ENCODE results near the gene SLC22A23. TPM values are rescaled to one million over a fixed set of nuclear protein-coding genes. Genes with fewer than 3 reads are reported as not detected.
A peak's percentile ranks its signal among the peaks of the same experiment; 100 is the strongest.

The SLC22A23 gene
- total RNA-seq, 2 donors from 2014 or later = 11.1 to 13.3 TPM

DNA sequence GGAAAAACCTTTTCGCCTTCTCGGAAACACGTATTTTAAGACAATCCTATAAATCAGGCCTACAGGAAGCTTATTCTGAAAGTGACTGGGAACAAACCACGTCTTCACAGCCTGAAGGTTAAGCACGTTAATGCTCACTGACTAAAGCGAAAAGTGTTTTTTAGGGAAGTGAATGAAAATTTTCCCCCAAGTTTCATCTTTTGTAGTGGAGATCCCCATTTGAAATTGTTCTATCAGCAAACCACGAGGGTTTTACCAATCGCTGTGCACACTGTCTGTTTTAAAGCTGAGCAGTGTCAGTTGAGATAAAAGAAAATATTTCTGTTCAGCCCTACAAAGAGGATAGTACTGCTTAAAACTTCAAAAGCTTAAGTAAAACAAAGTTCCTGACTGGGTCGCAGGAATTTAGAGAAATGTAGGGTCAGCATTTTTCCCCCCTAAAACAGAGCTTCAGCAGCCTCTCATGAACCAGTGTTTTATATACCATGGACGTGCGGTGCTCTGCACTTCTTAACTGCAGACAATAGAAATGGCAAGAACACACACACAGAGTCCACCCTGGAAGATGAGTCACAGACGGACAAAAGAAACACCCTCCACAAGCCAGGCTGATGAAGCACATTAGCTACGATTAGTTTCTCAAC is 34.9 kb downstream of the SLC22A23 start:
- no peaks in the 10 kb centered on the region for H3K36me3 ChIP-seq (ENCODE audit: control insufficient read depth, insufficient read depth, low read length)
- 58 to 59% methylated on average over 10 to 13 of the region's 13 CpGs for WGBS, 2 experiments (ENCODE audit: insufficient coverage in 1 of 2, insufficient read length in 1 of 2)
- H3K4me3 Mint-ChIP-seq = no peak overlapping the region
- H3K27me3 Mint-ChIP-seq (ENCODE audit: insufficient read depth) = no peaks in the 10 kb centered on the region
- peaks cover 26% of the 10 kb centered on the region for H3K4me1 ChIP-seq (ENCODE audit: control insufficient read depth, insufficient read depth, low read length)
- H3K9me3 Mint-ChIP-seq = no peaks in the 10 kb centered on the region
- no peaks in the 10 kb centered on the region for H3K36me3 Mint-ChIP-seq (ENCODE audit: low read depth)
- H3K27ac ChIP-seq (ENCODE audit: low read depth, low read length) = peak overlapping the region; percentile 75
- H3K27me3 ChIP-seq (ENCODE audit: control insufficient read depth, insufficient read depth, low read length, poor library complexity, severe bottlenecking) = no peaks in the 10 kb centered on the region
- peaks cover 76% of the 10 kb centered on the region for H3K4me1 Mint-ChIP-seq
- peak overlapping the region; percentile 53 for H3K27ac Mint-ChIP-seq
- no peaks in the 10 kb centered on the region for H3K9me3 ChIP-seq (ENCODE audit: control insufficient read depth, low read length)
- no peak for DNase-seq
- TF ChIP-seq, protein P1, sequence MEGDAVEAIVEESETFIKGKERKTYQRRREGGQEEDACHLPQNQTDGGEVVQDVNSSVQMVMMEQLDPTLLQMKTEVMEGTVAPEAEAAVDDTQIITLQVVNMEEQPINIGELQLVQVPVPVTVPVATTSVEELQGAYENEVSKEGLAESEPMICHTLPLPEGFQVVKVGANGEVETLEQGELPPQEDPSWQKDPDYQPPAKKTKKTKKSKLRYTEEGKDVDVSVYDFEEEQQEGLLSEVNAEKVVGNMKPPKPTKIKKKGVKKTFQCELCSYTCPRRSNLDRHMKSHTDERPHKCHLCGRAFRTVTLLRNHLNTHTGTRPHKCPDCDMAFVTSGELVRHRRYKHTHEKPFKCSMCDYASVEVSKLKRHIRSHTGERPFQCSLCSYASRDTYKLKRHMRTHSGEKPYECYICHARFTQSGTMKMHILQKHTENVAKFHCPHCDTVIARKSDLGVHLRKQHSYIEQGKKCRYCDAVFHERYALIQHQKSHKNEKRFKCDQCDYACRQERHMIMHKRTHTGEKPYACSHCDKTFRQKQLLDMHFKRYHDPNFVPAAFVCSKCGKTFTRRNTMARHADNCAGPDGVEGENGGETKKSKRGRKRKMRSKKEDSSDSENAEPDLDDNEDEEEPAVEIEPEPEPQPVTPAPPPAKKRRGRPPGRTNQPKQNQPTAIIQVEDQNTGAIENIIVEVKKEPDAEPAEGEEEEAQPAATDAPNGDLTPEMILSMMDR (conservative IDR thresholded peaks at IDR 0.05) = no peak
- H3K4me3 ChIP-seq (ENCODE audit: low read length) = no peak overlapping the region
- H3K9ac ChIP-seq (ENCODE audit: extremely low read depth, low read length, poor library complexity, severe bottlenecking) = no peak overlapping the region

DNA sequence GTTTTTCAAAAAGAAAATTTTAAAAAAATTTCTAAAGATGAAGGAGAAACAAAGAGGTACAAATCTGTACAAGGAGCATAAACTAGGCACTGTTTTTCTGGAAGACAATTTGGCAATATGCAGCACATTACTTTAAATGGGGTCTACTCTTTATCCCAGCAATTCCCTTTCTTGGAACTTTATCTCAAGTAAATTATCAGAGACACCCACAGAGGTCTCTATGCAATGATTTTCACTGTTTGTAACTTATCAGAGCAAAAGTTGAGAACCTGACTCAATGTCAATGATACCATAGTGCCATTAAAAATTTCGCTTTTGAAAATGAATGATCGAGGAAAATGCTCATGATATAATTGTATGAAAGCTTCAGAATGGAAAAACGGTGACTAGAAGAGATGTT is 35.7 kb downstream of the SLC22A23 start:
- no peak overlapping the region for H3K27ac ChIP-seq (ENCODE audit: low read depth, low read length)
- H3K4me1 Mint-ChIP-seq = peaks cover 74% of the 10 kb centered on the region
- peaks cover 29% of the 10 kb centered on the region for H3K4me1 ChIP-seq (ENCODE audit: control insufficient read depth, insufficient read depth, low read length)
- H3K4me3 ChIP-seq (ENCODE audit: low read length) = no peak overlapping the region
- H3K36me3 ChIP-seq (ENCODE audit: control insufficient read depth, insufficient read depth, low read length) = no peaks in the 10 kb centered on the region
- H3K27me3 Mint-ChIP-seq (ENCODE audit: insufficient read depth) = no peaks in the 10 kb centered on the region
- no peak overlapping the region for H3K9ac ChIP-seq (ENCODE audit: extremely low read depth, low read length, poor library complexity, severe bottlenecking)
- TF ChIP-seq, protein P1 (conservative IDR thresholded peaks at IDR 0.05) = no peak
- no peaks in the 10 kb centered on the region for H3K9me3 ChIP-seq (ENCODE audit: control insufficient read depth, low read length)
- DNase-seq = no peak
- no peaks in the 10 kb centered on the region for H3K27me3 ChIP-seq (ENCODE audit: control insufficient read depth, insufficient read depth, low read length, poor library complexity, severe bottlenecking)
- no peaks in the 10 kb centered on the region for H3K36me3 Mint-ChIP-seq (ENCODE audit: low read depth)
- 90 to 100% methylated on average over 2 to 3 of the region's 3 CpGs for WGBS, 2 experiments (ENCODE audit: insufficient coverage in 1 of 2, insufficient read length in 1 of 2)
- H3K4me3 Mint-ChIP-seq = no peak overlapping the region
- H3K9me3 Mint-ChIP-seq = no peaks in the 10 kb centered on the region
- H3K27ac Mint-ChIP-seq = no peak overlapping the region

DNA sequence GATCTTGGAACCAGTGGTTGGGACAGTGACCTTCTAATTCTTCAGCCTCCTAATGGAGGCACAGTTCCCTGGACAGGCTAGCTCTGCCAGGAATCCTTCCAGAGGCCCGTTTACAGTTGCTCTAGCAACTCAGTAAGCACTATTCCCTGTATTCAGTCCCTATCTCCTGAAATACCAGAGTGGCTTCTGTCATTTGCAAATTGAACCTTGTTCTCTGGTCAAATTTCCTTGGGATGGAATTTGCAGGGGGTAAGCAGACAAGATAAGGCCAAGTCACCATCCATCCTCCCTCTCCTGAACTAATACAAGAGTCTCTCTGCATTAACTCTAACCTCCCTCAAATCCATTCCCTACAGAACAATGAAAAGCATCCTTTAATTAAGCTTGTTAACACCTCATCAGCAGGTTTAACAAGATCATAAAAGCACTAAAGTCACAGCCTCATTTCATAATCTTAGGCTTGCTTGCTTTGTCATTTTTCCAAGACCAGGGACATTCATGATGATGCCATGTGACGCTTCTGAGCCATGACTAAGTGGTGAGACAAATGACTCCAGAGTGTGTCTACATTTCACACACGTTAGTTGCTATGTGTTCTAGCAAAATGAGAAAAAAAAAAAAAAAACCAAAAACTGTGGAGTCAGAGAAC is 37.1 kb downstream of the SLC22A23 start:
- TF ChIP-seq, protein P1 (conservative IDR thresholded peaks at IDR 0.05) = no peak
- Histone ChIP-seq H3K9ac (ENCODE audit: extremely low read depth, low read length, poor library complexity, severe bottlenecking) (peak overlapping the region; percentile 28), H3K9me3 (ENCODE audit: control insufficient read depth, low read length) (no peaks in the 10 kb centered on the region), H3K27ac (ENCODE audit: low read depth, low read length) (no peak overlapping the region), H3K36me3 (ENCODE audit: control insufficient read depth, insufficient read depth, low read length) (no peaks in the 10 kb centered on the region), H3K27me3 (ENCODE audit: control insufficient read depth, insufficient read depth, low read length, poor library complexity, severe bottlenecking) (no peaks in the 10 kb centered on the region), H3K4me1 (ENCODE audit: control insufficient read depth, insufficient read depth, low read length) (peaks cover 29% of the 10 kb centered on the region), H3K4me3 (ENCODE audit: low read length) (peak overlapping the region; percentile 51)
- Mint-ChIP-seq H3K27me3 (ENCODE audit: insufficient read depth) (no peaks in the 10 kb centered on the region), H3K36me3 (ENCODE audit: low read depth) (no peaks in the 10 kb centered on the region), H3K27ac (peak overlapping the region; percentile 85), H3K9me3 (no peaks in the 10 kb centered on the region), H3K4me1 (peaks cover 85% of the 10 kb centered on the region), H3K4me3 (peak overlapping the region; percentile 20)
- no peak for DNase-seq
- WGBS, 2 experiments (ENCODE audit: insufficient coverage in 1 of 2, insufficient read length in 1 of 2) = 50 to 65% methylated on average over 2 to 3 of the region's 3 CpGs
